GM12874 (cell line): ENCODE data around the gene LRP1B.

Source experiments
- TF ChIP-seq, protein P1 (sequence below): IDR thresholded peaks from 2 replicates; pipeline ENCODE4 v1.5.1; 2011; ENCODE audit warnings: low read depth, mild to moderate bottlenecking, control low read depth, low read length, moderate library complexity; ENCODE audit not compliant: insufficient read depth

The LRP1B gene

DNA sequence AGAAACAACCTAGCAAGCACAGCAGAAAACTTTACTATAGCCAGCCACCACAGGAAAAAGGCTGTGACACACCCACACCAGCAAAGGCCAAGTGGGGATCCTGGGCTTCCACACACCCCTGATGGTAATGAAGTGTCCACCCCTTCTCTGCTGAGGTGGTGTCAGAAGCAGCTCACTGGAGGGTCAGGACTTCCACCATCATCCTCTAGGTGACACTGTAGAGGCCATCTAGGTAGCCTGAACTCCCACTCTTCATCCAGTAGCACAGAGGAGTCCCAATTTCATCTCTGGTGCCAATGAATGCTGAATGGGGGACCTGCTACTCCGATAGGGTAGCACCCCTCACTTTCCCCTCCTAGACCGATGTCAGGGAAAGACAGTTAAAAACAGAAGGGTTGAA, 1544.4 kb downstream of the LRP1B start:
- TF ChIP-seq, protein P1, sequence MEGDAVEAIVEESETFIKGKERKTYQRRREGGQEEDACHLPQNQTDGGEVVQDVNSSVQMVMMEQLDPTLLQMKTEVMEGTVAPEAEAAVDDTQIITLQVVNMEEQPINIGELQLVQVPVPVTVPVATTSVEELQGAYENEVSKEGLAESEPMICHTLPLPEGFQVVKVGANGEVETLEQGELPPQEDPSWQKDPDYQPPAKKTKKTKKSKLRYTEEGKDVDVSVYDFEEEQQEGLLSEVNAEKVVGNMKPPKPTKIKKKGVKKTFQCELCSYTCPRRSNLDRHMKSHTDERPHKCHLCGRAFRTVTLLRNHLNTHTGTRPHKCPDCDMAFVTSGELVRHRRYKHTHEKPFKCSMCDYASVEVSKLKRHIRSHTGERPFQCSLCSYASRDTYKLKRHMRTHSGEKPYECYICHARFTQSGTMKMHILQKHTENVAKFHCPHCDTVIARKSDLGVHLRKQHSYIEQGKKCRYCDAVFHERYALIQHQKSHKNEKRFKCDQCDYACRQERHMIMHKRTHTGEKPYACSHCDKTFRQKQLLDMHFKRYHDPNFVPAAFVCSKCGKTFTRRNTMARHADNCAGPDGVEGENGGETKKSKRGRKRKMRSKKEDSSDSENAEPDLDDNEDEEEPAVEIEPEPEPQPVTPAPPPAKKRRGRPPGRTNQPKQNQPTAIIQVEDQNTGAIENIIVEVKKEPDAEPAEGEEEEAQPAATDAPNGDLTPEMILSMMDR, result peak; percentile 92

DNA sequence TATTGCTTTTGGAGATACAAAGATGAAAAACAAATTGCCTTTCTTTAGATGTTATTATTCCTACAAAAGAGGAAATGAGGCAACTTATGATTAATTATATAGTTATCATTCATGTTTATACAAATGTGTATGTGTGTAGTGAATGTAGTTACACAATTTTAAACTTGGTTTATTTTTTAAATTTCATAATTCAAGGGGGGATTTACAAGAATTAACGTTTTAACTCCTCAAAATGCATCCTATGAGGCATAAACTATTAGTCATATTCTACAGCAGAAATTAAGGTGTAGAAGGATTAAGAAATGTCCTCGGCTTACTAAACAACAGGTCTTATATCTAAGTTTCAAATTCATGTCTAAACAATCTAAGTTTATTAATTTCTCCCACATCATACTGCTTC, 1545.8 kb downstream of the LRP1B start:
- TF ChIP-seq, protein P1, result no peak

DNA sequence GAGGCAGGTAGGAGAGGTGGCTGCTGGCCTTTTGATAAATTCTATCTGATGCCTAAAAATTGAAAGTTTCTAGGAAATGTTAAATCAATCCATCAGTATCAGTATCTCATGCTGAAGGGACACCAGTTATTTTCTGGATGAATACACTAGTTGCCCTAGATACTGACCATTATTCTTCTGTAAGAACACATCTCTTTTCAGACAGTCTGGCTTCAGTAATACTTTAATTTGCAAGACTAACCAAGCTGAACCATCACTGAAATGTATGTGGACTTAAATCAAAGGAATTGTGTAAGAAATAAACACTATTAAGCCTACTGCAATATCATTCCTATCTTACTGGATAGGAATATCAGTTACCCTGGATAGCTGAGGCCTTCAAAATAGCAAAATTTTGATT, 1546.3 kb downstream of the LRP1B start:
- TF ChIP-seq, protein P1, result no peak

GRCh38 chr2:140580532-140581151, 1550.2 kb downstream of the LRP1B start:
- TF ChIP-seq, protein P1, result no peak

- TF ChIP-seq, protein P1, result no peak
Measured at GRCh38 chr2:140577453-140577852, 1553.4 kb downstream of the LRP1B start.

DNA sequence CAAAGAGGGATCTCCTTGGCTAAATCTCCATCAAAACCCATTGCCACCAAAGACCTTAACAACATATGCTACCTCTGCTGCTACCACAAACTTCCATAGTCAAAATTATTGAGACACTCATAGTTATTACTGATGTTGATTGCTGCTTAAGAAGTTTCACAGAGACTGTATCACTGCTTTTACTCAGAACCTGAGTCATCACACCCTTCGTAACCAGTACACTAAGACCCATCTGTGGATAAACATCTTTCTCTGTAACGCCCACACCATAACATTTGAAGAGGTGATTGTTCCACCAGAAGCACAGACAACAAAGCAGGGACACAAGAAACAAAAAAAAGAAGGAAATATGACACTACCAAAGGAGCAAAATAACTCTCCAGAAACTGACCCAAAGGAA, 1563.1 kb downstream of the LRP1B start:
- TF ChIP-seq, protein P1, result no peak

DNA sequence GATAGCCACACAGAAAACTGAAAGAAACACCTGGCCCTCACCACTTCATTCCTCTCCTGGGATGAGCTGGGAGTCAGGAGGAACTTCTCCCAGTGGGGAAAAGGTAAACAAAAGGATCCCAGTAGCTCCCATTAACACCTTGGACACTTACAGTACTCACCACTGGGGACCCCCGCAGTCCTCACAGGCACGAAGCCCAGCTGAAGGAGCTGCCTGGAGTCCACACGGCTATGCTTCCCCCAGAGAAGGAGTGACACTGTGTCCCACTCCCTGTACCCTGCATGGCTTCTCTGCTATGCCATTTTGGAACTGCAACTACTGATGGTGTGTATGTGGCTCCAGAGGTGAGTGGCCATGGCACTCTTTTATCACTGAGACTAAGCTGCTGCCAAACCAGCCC, 1565.1 kb downstream of the LRP1B start:
- TF ChIP-seq, protein P1, result no peak
